ENCODE data around the gene TMA7. TPM values are rescaled to one million over a fixed set of nuclear protein-coding genes. Genes with fewer than 3 reads are reported as not detected.
"Not testable (repeated sequence)": the region's sequence is repeated elsewhere in the genome, so short reads cannot be mapped to it uniquely, and the experiment has no call there.

Gene TMA7
- polyA plus RNA-seq, 1 experiment, result 53.8 TPM

DNA sequence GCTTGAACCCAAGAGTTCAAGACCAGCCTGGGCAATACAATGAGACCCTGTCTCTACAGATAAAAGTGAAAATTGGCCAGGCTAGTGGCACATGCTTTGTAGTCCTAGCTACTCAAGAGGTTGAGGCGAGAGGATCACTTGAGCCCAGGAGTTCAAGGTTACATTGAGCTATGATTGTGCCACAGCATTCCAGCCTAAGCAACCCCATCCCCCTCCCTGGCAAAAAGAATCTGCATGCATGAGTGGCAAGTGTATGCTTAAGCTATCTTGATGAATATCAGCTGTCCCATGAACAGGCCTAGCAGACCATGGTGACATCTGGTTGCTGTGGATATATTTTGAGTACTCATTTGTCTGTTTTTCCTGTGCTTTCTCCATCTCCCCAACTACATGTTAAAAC, 11.2 kb downstream of the TMA7 start:
- Histone ChIP-seq H3K4me3 (ENCODE audit: low read depth, low read length) (no peak overlapping the region), H3K27me3 (ENCODE audit: control insufficient read depth, insufficient read depth, low read length) (no peaks in the 10 kb centered on the region), H3K36me3 (ENCODE audit: control insufficient read depth, insufficient read depth, low read length) (peaks cover 6% of the 10 kb centered on the region)
- CTCF ChIA-PET, result interaction anchor here (0.5 to 1.6 kb wide), 5 partner anchors 12 to 302 kb away, joined by 3 to 5 read pairs (median 3); partner anchors contain the start of genes CCDC51 and TMA7
- TF ChIP-seq, protein P1, sequence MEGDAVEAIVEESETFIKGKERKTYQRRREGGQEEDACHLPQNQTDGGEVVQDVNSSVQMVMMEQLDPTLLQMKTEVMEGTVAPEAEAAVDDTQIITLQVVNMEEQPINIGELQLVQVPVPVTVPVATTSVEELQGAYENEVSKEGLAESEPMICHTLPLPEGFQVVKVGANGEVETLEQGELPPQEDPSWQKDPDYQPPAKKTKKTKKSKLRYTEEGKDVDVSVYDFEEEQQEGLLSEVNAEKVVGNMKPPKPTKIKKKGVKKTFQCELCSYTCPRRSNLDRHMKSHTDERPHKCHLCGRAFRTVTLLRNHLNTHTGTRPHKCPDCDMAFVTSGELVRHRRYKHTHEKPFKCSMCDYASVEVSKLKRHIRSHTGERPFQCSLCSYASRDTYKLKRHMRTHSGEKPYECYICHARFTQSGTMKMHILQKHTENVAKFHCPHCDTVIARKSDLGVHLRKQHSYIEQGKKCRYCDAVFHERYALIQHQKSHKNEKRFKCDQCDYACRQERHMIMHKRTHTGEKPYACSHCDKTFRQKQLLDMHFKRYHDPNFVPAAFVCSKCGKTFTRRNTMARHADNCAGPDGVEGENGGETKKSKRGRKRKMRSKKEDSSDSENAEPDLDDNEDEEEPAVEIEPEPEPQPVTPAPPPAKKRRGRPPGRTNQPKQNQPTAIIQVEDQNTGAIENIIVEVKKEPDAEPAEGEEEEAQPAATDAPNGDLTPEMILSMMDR (IDR thresholded peaks at IDR 0.05; ENCODE audit: insufficient read depth, low read depth, low read length), result no peak
- POLR2A ChIA-PET, result no interaction called here
- DNase-seq (ENCODE audit: low read depth), result no peak

DNA sequence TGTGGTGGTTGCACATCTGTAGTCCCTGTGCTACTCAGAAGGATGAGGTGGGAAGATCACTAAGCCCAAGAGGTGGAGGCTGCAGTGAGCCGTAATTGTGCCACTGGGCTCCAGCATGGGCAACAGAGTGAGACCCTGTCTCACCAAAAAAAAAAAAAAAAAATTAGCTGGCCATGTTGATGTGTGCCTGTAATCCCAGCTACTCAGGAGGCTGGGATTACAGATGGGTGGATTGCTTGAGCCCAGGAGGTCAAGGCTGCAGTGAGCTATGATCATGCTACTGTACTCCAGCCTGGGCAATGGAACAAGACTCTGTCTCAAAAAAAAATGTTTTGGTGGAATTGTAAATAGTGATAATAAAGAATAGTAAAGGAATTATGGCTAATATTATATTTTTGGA, 16.4 kb downstream of the TMA7 start:
- Histone ChIP-seq H3K4me3 (ENCODE audit: low read depth, low read length) (no peak overlapping the region), H3K27me3 (ENCODE audit: control insufficient read depth, insufficient read depth, low read length) (no peaks in the 10 kb centered on the region), H3K36me3 (ENCODE audit: control insufficient read depth, insufficient read depth, low read length) (peaks cover 20% of the 10 kb centered on the region)
- TF ChIP-seq, protein P1 (IDR thresholded peaks at IDR 0.05; ENCODE audit: insufficient read depth, low read depth, low read length), result no peak
- POLR2A ChIA-PET, result no interaction called here
- CTCF ChIA-PET, result interaction anchor here (0.6 to 0.7 kb wide), 3 partner anchors 21 to 201 kb away, joined by 3 read pairs; no protein-coding TSS in a partner anchor
- DNase-seq (ENCODE audit: low read depth), result no peak

DNA sequence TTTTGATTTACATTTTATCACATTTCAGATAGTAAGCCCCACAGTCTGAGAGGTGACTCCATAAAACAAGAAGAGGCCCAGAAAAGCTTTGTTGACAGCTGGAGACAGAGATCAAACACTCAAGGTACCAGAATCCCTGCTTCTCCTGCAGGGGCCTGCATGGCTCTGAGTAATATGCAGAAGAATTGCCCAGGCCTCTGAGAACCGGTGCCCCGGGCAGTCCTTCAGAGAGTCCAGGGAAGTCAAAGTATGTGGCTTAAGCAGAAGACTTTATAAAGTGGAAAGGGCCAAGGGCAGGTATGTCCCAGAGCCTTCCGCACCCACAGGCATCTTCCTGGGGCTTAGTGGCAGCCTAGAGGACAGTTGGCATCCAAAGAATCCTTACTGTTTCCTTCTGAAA, 19.3 kb downstream of the TMA7 start:
- H3K36me3 ChIP-seq (ENCODE audit: control insufficient read depth, insufficient read depth, low read length), result peaks cover 19% of the 10 kb centered on the region
- no peak for DNase-seq (ENCODE audit: low read depth)
- no peaks in the 10 kb centered on the region for H3K27me3 ChIP-seq (ENCODE audit: control insufficient read depth, insufficient read depth, low read length)
- ChIA-PET POLR2A (no interaction called here), CTCF (no interaction called here)
- TF ChIP-seq, protein P1 (IDR thresholded peaks at IDR 0.05; ENCODE audit: insufficient read depth, low read depth, low read length), result no peak
- H3K4me3 ChIP-seq (ENCODE audit: low read depth, low read length), result no peak overlapping the region

DNA sequence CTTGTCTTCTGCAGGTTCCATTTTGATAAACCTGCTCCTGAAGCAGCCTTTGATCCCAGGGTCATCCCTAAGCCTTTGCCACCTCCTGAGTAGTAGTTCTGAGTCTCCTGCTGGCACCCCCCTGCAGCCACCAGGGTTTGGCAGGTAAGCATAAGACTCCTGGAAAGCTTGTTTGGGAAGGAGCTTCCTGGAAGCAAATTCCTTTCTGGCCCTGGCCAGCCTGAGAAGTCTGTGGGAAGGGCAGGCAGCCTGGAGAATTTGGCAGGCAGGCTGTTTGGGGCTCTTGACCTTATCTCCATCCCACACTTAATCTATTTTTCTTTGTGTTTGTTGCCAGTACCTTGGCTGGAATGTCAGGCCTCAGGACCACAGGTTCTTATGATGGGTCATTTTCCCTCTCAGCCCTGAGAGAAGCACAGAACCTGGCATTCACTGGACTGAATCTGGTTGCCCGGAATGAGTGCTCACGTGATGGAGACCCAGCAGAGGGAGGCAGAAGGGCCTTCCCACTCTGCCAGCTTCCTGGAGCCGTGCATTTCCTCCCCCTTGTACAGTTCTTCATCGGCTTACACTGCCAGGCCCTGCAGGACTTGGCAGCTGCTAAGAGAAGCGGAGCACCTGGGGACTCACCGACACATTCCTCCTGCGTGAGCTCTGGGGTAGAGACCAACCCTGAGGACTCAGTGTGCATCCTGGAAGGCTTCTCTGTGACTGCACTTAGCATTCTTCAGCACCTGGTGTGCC, 19.9 kb downstream of the TMA7 start:
- peaks cover 21% of the 10 kb centered on the region for H3K36me3 ChIP-seq (ENCODE audit: control insufficient read depth, insufficient read depth, low read length)
- TF ChIP-seq, protein P1 (IDR thresholded peaks at IDR 0.05; ENCODE audit: insufficient read depth, low read depth, low read length), result no peak

DNA sequence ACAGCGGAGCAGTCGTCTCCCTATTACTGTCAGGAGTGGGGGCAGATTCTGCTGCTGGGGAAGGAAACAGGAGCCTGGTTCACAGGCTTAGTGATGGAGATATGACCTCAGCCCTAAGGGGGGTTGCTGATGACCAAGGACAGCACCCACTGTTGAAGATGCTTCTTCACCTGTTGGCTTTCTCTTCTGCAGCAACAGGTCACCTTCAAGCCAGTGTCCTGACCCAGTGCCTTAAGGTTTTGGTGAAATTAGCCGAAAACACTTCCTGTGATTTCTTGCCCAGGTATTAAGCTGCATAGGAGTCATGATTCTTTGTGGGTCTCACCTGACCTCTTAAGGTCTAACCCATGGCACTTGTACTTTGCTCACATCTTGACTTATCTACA, 20.5 kb downstream of the TMA7 start:
- no peak overlapping the region for H3K4me3 ChIP-seq (ENCODE audit: low read depth, low read length)
- TF ChIP-seq, protein P1 (IDR thresholded peaks at IDR 0.05; ENCODE audit: insufficient read depth, low read depth, low read length), result no peak
- no peaks in the 10 kb centered on the region for H3K27me3 ChIP-seq (ENCODE audit: control insufficient read depth, insufficient read depth, low read length)
- peaks cover 20% of the 10 kb centered on the region for H3K36me3 ChIP-seq (ENCODE audit: control insufficient read depth, insufficient read depth, low read length)
- CTCF ChIA-PET, result interaction anchor here (1.0 kb wide), 1 partner anchor 24 kb away, joined by 3 read pairs; no protein-coding TSS in a partner anchor
- no peak for DNase-seq (ENCODE audit: low read depth)
- POLR2A ChIA-PET, result no interaction called here

More for the DNA sequence above, 19.9 kb downstream of the TMA7 start:
- CTCF ChIA-PET, result interaction anchor here (1.0 kb wide), 1 partner anchor 24 kb away, joined by 3 read pairs; no protein-coding TSS in a partner anchor
- no peaks in the 10 kb centered on the region for H3K27me3 ChIP-seq (ENCODE audit: control insufficient read depth, insufficient read depth, low read length)
- POLR2A ChIA-PET, result no interaction called here
- no peak overlapping the region for H3K4me3 ChIP-seq (ENCODE audit: low read depth, low read length)
- DNase-seq (ENCODE audit: low read depth), result no peak

DNA sequence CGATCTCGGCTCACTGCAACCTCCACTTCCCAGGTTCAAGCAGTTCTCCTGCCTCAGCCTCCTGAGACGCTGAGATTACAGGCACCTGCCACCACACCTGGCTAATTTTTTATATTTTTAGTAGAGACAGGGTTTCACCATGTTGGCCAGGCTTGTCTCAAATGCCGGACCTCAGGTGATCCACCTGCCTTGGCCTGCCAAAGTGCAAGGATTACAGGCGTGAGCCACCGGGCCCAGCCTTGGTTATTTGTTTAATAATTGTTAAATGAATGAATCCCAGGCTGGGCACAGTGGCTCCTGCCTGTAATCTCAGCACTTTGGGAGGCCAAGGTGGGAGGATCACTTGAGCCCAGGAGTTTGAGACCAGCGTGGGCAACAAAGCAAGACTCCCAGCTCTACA, 21.7 kb downstream of the TMA7 start:
- H3K4me3 ChIP-seq (ENCODE audit: low read depth, low read length); H3K27me3 ChIP-seq (ENCODE audit: control insufficient read depth, insufficient read depth, low read length); POLR2A ChIA-PET; DNase-seq (ENCODE audit: low read depth): not testable (repeated sequence)
- CTCF ChIA-PET, result interaction anchor here (0.6 to 1.3 kb wide), 6 partner anchors 12 to 88 kb away, joined by 3 to 5 read pairs (median 3); partner anchors contain the start of gene ATRIP
- peaks cover 23% of the 10 kb centered on the region for H3K36me3 ChIP-seq (ENCODE audit: control insufficient read depth, insufficient read depth, low read length)

All from BJ (cell line).